22Rv1 (cell line): ENCODE data around the gene PRDM11.
A peak's percentile ranks its signal among the peaks of the same experiment; 100 is the strongest.

Experiments used
- H3K27ac ChIP-seq: fragments of 450-650 bp; 2 replicates; pipeline ENCODE4 v1.5.1; 2017
- CTCF ChIP-seq: fragments of 450-650 bp; IDR thresholded peaks from 2 replicates; pipeline ENCODE4 v1.5.1; 2017; ENCODE audit warnings: mild to moderate bottlenecking
- ZFX ChIP-seq: fragments of 450-650 bp; IDR thresholded peaks from 2 replicates; pipeline ENCODE4 v1.6.1; 2017; ENCODE audit warnings: antibody characterized with exemption, borderline replicate concordance

Gene PRDM11

DNA sequence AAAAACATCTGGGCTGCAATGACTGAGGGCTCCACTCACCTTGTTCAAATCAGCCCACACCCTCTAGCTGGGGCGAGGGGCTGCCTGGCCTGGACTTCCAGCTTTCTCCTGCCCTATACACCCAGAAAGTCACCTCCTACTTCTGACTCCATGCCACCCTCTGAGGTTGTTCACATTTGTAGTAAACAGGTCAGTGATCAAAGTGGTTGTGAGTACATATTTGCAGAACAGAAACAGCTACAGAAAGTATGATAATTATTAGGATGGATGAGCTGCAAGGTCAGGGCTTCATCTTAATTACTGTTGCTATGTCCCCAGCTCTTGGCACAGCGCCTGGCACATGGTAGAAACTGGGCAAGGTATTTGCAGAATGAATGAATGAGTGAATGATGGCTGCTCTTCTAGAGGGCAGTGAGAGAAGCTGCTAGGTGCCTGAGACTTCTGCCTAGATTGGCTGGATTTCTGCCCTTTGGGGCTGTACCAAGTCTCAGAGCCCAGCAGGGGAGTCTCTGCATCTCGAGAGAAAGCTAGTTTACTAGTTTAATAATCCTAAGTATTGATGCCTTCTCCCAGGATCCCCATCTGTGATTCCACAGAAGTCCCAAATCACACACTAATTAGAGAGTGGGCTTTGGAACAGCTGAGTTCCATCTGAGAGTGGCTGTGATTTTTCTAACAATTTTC, 103.7 kb downstream of the PRDM11 start:
- TF ChIP-seq ZFX (no peak), CTCF (no peak)
- no peak overlapping the region for H3K27ac ChIP-seq

- no peak overlapping the region for H3K27ac ChIP-seq
- no peak for TF ChIP-seq ZFX
- peak; percentile 85 for TF ChIP-seq CTCF
These were observed 105.9 kb downstream of the PRDM11 start for GRCh38 chr11:45252134-45252856.

GRCh38 chr11:45252877-45253276, 106.4 kb downstream of the PRDM11 start:
- no peak for TF ChIP-seq ZFX
- TF ChIP-seq CTCF, result no peak
- no peak overlapping the region for H3K27ac ChIP-seq

DNA sequence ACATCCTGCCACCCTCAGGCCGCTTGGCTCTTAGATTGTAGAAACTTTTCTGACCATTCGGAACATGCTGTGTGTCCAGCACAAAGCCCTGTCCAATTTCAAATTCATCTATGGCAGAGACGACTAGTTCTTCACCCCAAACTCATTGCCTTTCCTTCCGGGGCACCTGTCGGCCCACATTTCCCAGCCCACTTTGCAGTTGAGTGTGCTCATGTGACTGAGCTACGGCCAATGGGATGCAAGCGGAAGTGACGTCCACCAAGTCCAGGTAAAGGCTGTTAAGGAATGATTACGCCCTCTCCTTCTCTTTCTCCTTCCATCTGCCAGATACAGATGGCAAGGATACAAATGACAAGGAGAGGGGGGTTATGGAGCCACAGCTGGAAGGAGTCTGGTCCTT, 107.2 kb downstream of the PRDM11 start:
- TF ChIP-seq ZFX (no peak), CTCF (no peak)

DNA sequence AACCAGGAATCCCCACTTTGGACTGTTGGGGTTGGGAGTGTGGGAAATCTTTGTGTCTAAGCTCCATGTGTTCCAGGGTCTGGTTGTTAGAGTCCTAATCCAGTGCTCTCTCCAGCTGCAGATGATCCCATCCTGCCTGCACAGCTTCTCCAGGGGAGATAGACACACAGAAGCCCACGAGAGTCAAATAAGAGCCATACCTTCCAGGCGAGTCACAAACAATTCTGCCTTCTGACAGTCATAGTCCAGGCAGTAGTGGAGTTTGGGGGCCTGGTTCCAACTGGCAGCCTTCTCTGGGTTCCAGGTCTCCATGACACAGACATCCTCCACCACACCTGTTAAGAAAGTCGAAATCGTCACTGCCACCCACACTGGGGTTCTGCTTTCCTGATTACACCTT, 107.6 kb downstream of the PRDM11 start:
- H3K27ac ChIP-seq, result no peak overlapping the region
- TF ChIP-seq ZFX, result no peak
- no peak for TF ChIP-seq CTCF

More for the DNA sequence above, 107.2 kb downstream of the PRDM11 start:
- H3K27ac ChIP-seq, result no peak overlapping the region

DNA sequence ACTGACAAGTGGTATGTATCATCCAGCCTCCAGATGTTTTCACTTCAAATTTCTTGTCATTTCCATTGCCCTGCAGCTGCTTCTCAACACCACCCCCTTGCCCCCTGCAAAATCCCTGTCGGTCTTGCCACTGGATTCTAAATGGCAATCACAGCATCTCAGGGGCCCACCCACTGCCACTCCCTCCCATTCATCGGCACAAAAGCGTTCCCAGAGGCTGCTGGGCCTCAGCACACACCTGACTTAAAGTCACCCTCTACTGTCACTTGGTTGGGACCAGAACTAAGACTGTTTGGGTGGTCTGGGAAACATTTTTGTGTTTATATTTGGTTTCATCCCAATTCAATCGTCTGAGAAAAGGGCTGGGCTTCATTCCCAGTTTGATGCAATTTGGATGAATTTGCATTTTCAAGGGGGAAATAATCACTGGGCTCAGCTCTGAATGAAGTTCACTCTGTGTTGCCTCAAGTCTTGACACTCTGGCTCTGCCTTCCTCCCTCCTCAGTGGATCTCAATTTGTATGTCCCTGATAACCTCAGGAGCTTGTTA, 112.6 kb downstream of the PRDM11 start:
- no peak for TF ChIP-seq CTCF
- no peak overlapping the region for H3K27ac ChIP-seq

DNA sequence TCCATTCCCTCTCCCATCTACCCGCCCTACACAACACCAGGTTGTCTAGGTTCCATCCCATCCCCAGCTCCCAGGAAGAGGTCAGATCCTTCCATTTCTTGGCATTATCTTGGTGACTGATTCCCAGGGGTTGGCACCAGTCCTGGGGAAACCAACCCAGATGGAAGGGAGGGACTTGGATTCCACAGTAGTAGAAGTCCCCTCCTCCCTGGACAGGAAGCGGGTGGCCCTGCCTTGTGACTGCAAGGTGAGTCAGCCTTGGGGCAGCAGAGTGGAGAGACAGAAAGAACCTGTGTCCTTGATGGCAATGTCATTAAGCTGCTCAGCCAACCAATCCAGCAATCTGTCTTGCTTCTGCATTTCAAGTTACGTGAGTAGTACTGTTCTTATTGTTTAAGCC, 113.2 kb downstream of the PRDM11 start:
- H3K27ac ChIP-seq, result no peak overlapping the region
- no peak for TF ChIP-seq CTCF
- TF ChIP-seq ZFX, result no peak
